Measurements from ENCODE around the gene BLM.
"Not testable (repeated sequence)": the region's sequence is repeated elsewhere in the genome, so short reads cannot be mapped to it uniquely, and the experiment has no call there.

The BLM gene

DNA sequence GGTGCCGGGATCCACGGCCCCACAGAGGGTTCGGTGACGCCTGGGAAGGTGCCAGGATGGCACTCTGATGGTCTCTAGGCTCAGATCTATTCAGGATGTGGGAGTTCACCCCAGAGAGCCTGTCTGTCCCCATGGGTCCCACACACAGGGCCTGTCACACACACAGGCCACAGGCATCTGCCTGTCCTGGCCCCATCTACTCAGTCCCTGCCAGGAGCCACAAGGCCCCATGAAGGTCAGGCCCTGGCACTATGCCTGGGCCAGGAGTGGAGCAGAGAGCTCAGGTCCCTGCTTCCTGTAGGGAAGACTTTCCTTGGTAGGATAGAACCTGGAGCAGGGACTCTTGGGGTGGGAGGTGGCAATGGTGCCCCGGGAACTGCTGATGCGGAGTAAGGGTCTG lies 102.2 kb downstream of the BLM start:
- DNase-seq (ENCODE audit: low read depth in 1 of 2, low spot score in 1 of 2) = no peak

DNA sequence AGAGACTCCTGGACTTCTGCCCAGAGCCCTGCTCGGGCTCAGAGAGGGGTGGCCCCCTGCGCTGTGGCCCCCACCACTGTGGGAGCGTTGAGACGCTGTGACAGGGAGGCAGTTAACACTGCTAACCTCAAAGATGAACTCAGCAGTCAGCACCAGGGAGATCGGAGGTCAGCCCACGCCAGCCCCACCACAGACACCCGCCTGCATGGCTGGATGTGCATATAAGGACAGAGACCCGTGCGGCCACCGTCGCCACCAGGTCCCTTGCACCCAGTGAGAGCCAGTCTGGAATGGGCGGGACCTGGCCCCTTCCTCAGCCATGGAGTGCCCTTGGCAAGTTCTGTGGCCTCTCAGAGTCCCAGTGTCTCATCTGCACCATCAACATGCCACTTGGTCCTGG lies 102.7 kb downstream of the BLM start:
- DNase-seq (ENCODE audit: low read depth in 1 of 2, low spot score in 1 of 2) = no peak

DNA sequence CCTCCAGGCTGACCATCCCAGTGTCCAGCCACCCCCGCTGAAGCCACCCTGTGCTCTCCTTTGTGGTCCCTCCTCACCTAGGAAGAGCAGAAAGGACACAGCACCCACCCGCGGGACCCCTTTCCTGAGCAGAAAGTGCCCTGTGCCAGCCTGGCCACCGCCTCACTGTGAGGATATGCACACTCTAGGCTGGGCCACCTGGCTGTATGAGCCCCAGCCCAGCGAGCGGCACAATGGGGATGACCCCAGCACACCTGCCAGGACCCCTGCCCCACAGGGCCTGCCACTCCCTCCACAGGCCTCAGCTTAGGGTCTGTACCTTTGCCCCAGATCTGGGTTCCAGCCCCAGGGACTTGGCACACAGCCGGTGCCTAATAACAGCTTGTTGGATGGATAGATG lies 103.3 kb downstream of the BLM start:
- DNase-seq (ENCODE audit: low read depth in 1 of 2, low spot score in 1 of 2) = no peak

DNA sequence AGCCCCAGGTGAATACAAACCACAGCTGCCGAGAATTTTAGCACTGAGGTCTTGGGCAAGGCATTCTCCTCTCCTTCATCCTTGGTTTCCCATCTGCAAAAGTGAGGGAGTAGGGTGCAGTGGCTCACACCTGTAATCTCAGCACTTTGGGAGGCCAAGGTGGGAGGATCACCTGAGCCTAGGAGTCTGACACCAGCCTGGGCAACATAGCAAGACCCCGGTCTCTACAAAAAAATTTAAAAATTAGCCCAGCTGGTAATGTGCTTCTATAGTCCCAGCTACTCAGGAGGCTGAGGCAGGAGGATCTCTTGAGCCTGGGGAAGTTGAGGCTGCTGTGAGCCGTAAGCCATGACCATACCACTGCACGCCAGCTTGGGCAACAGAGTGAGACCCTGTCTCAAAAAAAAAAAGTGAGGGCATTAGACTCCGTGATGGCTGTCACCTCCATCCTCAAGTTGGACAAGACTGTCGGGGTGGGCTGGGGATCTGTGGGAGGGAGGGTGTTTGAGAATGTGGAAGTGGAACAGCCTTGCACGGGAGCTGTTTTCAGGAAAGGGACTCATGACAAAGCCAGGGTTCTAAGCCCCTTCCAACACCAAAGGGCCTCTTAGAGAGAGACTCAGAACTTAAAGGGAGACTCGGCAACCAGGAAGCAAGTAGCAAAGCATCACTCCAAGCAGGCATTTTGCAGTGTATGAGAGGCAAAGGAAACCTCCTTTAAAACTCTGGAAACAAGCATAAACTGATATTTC lies 105.2 kb downstream of the BLM start:
- no peak for DNase-seq (ENCODE audit: low read depth in 1 of 2, low spot score in 1 of 2)

DNA sequence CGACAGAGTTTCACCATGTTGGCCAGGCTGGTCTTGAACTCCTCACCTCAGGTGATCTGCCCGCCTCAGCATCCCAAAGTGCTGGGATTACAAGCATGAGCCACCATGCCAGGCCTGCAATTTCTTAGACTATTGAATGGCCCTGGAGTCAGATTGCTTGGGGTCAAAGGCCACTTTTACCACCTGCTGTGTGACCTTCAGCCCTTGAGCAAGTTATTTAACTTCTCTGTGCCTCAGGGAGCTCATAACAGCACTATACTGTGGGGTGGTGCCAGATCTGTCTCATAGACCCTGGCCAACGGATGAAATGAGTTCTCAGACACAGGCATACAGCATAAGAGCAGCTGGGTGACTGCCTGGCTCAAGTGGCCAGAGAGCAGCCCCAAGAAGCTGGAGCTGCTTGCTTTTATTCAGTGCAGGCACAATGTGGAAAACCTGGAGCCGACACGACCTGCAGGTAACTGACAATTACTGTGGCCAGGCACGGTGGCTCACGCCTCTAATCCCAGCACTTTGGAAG lies 106.4 kb downstream of the BLM start:
- DNase-seq (ENCODE audit: low read depth in 1 of 2, low spot score in 1 of 2) = no peak

DNA sequence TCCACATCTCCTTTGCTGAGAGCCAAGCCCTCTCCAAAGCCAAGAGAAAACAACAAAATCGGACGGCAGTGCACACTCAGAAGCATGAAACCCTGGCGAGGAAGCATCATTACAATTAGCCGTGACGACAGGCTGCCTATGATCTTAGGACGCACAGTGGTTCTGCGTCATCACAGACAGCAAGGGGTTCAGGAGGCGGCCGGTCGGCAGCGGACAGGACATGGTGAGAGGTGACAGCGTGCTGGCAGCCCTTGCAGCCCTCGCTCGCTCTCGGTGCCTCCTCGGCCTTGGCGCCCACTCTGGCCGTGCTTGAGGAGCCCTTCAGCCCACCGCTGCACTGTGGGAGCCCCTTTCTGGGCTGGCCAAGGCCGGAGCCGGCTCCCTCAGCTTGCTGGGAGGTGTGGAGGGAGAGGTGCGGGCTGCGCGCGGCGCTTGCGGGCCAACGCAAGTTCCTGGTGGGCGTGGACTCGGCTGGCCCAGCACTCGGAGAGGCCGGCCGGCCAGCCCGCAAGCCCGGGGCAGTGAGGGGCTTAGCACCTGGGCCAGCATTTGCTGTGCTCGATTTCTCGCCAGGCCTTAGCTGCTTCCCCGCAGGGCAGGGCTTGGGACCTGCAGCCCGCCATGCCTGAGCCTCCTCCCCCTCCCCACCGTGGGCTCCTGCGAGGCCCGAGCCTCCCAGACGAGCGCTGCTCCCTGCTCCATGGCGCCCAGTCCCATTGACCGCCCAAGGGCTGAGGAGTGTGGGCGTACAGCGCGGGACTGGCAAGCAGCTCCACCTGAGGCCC lies 108.2 kb downstream of the BLM start:
- DNase-seq (ENCODE audit: low read depth in 1 of 2, low spot score in 1 of 2) = not testable (repeated sequence)

DNA sequence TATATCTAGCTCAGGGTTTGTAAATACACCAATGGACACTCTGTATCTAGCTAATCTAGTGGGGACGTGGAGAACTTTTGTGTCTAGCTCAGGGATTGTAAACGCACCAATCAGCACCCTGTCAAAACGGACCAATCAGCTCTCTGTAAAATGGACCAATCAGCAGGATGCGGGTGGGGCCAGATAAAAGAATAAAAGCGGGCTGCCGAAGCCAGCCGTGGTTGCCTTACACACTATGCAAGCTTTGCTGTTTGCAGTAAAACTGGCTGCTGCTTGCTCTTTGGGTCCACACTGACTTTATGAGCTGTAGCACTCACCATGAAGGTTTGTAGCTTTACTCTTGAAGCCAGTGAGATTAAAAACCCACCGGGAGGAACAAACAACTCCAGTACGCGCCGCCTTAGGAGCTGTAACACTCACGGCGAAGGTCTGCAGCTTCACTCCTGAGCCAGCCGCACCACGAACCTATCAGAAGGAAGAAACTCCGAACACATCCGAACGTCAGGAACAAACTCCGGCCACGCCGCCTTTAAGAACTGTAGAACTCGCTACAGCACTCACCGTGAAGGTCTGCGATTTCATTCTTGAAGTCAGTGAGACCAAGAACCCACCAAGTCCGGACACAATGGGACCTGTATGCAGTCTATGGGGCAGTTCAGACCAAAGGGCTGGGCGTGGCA lies 109.2 kb downstream of the BLM start:
- DNase-seq (ENCODE audit: low read depth in 1 of 2, low spot score in 1 of 2) = not testable (repeated sequence)

DNA sequence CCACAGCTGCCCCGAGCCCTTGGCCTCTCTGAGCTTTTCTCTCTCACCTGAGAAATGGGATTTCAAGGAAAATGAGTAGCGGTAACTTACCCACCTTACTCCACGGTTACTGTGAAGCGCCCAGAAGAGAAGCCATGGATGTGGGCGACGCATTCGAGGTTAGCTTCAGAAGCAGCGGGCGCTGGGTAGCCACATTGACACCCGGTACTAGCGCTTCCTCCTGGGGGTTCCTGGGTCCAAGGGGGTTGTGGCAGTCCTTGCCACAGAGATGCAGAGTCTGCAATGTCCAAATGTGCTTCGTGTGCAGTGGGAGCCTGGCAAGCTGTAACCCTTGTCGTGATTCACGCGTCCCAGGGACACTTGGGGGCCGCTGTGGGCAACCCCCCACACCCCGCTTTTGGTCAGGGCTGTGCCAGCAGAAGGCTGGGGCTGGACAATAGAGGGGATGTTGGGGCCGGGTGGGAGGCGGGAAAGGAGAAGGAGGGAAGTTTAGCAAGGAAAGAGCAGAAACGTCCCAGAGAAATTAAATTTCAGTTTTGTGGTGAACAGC lies 109.8 kb downstream of the BLM start:
- DNase-seq (ENCODE audit: low read depth in 1 of 2, low spot score in 1 of 2) = no peak

DNA sequence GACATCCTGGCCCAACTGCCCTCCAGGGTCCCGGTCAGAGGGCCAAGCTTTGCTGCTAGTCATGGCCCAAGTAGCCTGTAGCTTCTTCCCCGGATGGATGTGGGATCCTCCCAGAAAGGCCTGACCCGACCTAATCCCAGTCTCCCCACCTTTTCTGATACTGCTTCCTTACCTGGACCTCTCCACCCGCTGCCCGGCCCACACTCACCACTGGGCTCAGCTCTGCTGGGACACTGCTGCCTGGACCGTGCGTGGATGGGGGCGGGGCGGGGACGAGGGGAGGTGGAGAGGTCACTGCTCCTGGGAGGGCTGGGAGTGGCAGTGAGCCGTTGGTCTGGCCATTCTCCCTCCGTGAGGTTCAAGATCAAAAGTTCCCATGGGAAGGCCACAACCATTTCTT lies 111.0 kb downstream of the BLM start:
- DNase-seq (ENCODE audit: low read depth in 1 of 2, low spot score in 1 of 2) = no peak

DNA sequence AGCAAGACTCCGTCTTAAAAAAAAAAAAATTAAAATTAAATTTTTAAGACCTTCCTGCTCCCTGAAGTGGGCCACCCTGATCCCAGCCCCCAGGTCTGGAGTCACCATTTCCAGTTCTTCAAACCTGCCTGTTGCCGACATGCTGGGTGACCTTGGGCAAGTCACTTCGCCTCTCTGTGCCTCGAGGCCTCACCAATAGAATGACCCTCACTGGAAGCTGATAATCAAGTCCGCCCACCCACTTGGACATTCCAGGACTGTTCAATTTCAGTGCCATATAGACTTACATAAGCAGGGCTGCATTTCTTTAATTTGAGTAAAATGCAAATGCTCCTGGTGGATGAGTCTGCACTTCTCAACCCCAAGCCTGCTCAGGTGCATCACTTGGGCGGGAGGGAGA lies 112.0 kb downstream of the BLM start:
- DNase-seq (ENCODE audit: low read depth in 1 of 2, low spot score in 1 of 2) = no peak

DNA sequence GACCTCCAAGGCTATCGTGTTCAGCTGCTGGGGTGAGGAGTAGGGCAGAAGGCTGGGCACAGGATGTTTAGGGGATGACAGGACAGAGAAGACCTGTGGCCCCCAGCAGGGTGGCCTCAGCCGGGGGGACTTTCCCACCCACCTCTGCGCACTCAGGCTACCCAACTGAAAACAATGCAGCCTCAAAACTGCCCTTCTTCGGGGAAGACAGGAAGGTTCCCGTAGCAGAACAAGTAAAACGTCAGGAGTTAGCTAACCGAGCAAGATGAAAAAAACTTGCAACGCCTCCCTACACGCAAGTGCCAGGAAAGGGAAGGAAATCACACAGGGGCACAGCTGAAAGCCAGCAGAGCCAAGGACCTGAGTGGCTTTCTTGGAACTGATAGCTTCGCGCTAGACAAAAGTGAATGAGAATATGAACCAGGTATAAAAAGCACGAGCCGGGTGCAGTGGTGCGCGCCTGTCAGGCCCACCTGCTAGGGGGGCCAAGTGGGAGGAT lies 112.8 kb downstream of the BLM start:
- DNase-seq (ENCODE audit: low read depth in 1 of 2, low spot score in 1 of 2) = no peak

DNA sequence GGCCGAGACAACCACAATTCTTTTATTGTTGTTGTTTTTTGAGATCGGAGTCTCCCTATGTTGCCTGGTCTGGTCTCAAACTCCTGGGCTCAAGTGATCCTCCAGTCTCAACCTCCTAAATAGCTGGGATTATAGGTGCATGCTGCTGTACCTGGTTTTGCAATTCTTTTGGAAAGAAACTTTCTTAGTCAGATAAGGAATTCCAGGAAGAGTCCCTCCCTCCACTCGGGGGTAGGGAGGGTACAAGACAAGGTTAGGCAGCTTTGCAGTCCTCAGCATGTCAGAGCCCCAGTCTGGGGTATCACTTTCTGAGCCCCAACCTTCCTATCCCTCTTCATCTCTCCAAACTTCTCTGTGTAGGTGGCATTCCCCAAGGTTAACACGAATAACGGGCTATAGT lies 117.5 kb downstream of the BLM start:
- no peak for DNase-seq (ENCODE audit: low read depth in 1 of 2, low spot score in 1 of 2)

DNA sequence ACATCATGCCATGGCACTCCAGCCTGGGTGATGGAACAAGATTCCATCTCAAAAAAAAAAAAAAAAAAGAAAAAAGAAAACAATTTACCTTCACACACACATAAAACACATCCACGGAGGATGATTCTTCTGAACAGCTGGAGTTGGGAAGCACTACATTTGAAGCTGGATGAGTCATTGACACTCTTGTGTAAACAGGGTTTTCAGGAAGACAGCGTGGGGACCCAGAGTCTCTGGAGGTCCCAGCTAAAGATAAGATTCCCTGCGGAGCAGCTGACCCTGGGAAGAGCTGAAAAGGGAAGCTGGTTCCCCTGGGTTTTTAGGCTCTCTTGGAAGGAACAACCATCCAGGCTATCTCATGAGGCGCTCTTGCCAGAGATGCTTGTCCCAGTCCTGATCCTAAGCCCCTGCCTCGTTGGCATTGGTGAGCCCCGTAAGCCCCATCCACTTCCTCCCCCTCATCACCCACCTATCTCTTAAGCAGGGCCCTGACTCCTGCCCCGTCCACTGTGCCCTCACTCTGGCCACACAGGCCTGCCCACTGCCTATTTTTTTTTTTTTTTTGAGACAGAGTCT lies 119.2 kb downstream of the BLM start:
- no peak for DNase-seq (ENCODE audit: low read depth in 1 of 2, low spot score in 1 of 2)

DNA sequence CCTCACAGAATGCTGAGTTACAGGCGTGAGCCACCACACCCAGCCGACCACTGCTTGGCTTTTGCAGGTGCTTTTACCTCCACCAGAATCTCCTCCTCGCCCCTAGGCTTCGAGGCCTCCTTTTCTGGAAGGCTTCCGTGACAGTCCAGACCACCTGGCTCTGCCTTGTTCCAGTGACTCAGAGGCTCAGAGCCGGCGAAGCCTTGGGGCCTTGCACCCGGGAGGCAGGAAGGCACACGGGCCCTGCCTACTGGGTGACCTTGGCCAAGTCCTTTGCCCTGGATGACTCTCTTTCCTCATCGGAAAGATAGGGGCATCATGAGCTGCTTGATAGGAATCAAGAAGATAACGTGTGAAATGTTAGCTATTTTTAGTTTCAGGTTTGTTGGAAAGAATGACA lies 119.9 kb downstream of the BLM start:
- no peak for DNase-seq (ENCODE audit: low read depth in 1 of 2, low spot score in 1 of 2)

DNA sequence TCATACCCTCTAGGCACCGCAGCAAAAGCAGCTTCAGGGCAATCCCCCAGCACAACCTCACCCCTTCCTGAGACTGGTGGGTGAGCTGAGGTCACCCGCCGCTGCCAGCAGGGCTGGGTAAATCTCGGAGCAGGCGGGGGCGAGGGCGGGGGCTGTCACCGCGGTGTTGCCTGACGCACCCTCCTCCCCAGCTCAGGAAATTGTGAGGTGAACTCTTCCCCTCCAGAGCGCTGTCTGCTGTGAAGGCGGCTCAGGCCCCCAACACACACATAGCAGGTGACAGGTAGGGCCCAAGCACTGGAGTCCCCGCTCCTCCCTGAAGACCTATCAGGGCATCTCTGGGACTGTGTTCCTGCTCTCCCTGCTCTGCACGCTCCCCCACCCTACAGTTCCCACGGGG lies 121.0 kb downstream of the BLM start:
- DNase-seq (ENCODE audit: low read depth in 1 of 2, low spot score in 1 of 2) = peak; percentile 75 to 78

DNA sequence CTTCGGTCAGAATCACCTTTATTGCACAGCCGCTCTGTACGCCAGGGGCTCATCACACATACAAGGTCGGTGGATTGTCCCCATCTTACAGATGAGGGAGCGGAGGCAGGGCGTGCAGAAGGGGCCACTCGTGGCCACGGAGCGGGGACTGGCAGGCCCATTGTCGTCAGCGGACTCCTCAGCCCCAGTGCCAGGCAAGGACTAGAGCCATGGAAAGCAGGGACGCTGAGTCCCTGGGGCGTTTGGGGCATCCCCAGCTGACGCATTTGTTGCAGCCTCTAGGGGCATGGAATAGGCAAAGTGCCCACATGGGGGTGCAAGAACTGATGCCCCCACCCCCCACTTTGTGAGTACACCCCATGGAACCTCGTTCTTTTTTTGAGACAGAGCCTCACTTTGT lies 121.4 kb downstream of the BLM start:
- DNase-seq (ENCODE audit: low read depth in 1 of 2, low spot score in 1 of 2) = no peak

DNA sequence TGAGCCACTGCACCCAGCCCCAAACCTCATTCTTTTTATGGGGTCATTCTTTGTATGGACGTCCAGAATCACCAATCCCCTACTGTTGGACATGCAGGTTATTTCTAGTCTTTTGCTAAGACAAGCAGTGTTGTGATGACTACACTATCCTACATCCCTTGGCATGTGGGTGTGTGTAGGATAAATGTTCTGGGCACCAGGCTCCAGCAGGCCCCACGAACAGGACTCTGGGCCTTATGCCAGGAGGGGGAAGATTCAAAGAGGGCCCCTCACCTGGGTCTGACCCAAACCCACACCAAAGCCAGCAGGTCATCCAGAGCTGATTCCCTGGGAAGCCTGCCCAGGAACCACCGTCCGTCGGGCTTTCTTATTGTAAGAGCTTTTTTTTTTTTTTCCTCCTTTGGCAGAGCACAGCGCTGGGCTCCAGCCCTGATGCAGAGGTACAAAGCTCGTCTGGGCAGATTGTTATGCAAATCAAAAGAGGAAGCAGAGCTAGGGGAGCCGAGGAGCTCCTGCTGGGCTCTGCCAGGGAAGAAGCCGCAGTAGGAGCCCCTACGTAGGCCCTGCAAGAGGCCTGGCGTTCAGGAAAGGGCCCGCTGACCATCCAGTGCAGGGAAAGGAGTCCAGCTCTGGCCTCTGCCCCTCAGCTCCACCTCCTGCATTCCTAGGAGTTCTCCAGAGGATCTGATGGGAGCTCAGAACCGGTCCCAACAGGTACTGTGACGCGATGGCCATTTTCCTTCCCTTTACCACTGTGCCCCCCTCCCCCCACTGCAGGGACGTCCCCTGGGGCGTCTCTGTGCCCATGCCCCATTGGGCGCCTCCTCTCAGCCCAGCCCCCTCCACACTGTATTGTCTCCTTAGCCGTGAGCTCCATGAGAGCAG lies 122.3 kb downstream of the BLM start:
- DNase-seq (ENCODE audit: low read depth in 1 of 2, low spot score in 1 of 2) = no peak

DNA sequence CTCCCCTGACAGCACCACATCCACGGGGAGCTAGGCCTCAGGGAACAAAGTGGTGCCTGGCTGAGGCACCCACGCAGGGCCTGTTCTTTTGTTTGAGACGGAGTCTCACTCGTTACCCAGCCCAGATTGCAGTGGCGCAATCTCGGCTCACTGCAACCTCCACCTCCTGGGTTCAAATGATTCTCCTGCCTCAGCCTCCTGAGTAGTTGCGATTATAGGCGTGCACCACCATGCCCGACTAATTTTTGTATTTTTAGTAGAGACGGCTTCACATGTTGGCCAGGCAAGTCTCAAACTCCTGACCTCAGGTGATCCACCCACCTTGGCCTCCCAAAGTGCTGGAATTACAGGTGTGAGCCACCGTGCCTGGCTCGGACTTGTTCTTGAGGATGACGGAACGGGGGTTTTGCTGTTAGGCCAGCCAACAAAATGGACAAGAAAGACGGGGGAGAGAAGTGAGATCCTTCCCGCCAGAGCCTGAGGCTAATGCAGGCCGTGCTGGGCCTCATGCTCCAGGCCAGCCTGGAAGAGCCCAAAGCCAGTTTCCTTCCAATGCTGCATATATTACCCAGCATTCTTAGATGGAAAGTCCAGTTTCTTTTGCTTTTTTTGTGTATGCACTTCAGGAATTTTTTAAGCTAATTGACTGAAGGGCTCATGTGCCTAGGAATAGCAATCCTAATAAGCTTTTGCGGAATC lies 123.2 kb downstream of the BLM start:
- no peak for DNase-seq (ENCODE audit: low read depth in 1 of 2, low spot score in 1 of 2)

DNA sequence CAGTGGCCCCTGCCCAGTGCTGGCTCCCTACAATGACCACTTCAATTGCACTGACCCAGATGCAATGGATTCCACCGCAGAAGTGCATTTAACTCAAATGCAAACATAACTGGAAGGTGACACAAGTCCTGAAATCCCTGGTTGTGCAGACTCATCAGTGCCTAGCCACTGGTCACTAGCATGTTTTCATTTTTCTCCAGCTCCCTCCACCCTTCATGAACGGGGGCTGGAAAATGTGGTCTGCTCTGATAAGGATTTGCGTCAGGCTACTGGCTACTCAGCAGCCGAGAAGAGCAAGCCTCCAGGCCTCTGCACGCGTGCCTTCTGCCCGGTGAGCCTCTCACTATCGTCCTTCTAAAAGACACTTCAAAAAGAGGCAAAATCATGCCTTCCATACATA lies 123.8 kb downstream of the BLM start:
- DNase-seq (ENCODE audit: low read depth in 1 of 2, low spot score in 1 of 2) = no peak

DNA sequence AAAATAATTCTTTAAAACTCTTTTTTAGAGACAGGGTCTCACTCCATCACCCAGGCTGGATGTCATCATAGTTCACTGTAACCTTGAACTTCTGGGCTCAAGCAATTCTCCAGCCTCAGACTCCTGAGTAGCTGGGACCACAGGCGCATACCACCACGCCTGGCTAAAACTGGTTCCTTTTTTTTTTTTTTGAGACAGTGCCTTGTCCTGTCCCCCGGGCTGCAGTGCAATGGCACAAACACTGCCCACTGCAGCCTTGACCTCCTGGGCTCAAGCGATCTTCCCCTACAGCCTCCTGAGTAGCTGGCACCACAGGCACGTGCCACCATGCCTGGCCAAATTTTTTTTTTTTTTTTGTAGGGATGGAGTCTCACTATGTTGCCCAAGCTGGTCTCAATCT lies 127.5 kb downstream of the BLM start:
- no peak for DNase-seq (ENCODE audit: low read depth in 1 of 2, low spot score in 1 of 2)

Data from stimulated activated CD4-positive, alpha-beta T cell treated with anti-CD3 and anti-CD28 coated beads, Interleukin-15, amount 100 ng/mL, for 1 hour (primary cell).